ENCODE measurements around the gene NUTM2A.
"Not testable (repeated sequence)": the region's sequence is repeated elsewhere in the genome, so short reads cannot be mapped to it uniquely, and the experiment has no call there.

The NUTM2A gene

DNA sequence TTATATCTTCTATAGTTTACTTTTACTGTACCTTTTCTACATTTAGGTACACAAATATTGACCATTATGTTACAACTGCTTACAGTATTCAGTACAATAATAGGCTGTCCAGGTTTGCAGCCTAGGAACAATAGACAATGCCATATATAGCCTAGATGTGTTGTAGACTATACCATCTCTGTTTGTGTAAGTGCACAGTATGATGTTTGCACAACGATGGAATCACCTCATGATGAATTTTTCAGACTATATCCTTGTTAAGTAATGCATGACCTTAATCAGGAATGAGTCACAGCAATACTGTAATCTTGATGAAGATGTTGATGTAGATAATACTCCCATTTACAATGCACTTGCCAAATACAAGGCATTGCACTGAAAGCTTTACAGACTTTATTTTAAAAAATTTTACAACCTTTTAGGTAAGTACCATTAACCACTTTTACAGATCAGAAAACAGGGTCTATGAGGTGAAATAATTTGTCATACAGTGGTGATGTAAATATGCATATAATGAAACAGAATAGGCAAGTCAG lies 23.6 kb downstream of the NUTM2A start:
- DNase-seq = not testable (repeated sequence)

DNA sequence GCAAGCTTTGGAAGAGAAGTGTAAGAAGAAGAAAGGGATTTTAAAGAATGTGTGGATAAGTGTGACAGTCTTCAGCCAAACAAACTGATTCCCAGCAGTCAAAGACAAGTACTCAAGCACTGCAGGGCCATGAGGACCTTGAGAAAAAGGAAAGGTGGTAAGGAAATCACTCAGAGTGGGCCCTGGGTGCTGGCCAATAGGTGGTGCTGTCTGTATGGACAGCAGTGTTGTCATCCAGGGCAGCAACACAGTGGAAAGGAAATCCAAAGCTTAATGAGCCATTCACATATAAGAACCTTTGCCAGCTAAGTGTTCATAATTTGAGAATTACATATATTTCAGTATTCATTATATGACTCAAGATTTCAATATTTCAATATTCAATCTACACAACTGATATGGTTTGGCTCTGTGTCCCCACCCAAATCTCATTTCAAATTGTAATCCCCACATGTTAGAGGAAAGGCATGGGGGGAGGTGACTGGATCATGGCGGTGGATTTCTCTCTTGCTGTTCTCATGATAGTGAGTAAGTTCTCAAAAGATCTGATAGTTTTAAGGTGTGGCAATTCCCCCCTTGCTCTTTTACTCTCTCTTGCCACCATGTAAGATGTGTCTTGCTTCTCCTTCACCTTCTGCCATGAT lies 55.6 kb downstream of the NUTM2A start:
- not testable (repeated sequence) for DNase-seq
